Lower leg skin (tissue), 3 donors: Measurements from ENCODE around the gene TMOD3.

Source experiments
- CTCF ChIP-seq, 3 donors: fragments of 450-650 bp; IDR thresholded peaks; one replicate each; pipeline ENCODE4 v1.5.1; 2016; ENCODE audit warnings: antibody characterized with exemption in 3 of 3, mild to moderate bottlenecking in 3 of 3, moderate library complexity in 2 of 3
- POLR2A ChIP-seq, 2 donors: fragments of 450-650 bp; IDR thresholded peaks; one replicate each; pipeline ENCODE4 v1.6.1; 2016 to 2017; ENCODE audit warnings: antibody characterized with exemption in 2 of 2, mild to moderate bottlenecking in 1 of 2, moderate library complexity in 1 of 2

DNA sequence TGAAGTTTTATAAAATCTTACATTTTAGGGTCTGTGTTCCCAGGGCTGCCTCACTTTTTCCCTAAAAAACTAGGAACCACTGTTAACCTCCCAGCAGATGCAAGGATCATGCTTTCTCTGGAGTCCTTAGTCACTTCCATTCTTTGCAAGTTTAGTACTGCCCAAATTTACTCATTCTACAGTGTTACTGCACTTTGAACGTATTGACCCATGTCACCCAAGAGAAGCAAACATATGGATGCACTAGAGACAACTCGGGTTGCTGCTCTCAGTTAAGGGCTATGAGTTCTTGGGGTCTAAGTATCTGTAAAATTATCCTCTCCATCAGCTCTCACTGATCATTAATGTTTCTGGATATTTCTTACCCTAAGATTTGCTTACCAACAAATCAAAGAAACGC is 83.1 kb downstream of the TMOD3 start:
- TF ChIP-seq POLR2A (IDR thresholded peaks at IDR 0.05) (no peak), CTCF (IDR thresholded peaks at IDR 0.05) (no peak)
